Activated CD4-positive, alpha-beta T cell treated with anti-CD3 and anti-CD28 coated beads for 1 hour (primary cell): ENCODE results near the gene FN3KRP.

Experiments
- DNase-seq: peaks from one replicate; pipeline ENCODE4 v3.0.0-alpha.2; 2020

The FN3KRP gene

DNA sequence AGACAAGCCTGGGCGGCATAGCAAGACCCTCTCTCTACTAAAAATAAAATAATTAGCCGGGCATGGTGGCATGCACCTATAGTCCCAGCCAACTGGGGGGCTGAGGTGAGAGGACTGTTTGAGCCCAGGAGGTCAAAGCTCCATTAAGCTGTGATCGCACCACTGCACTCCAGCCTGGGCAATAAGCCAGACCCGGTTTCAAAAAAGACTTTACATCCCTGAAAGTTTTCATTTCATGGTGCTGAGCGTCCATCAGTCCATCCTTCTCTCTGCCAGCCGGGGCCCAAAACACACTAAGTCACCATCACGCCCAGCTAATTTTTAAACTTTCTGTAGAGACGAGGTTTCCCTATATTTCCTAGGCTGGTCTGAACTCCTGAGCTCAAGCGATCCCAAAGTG lies 28.6 kb upstream of the FN3KRP start:
- DNase-seq: no peak

DNA sequence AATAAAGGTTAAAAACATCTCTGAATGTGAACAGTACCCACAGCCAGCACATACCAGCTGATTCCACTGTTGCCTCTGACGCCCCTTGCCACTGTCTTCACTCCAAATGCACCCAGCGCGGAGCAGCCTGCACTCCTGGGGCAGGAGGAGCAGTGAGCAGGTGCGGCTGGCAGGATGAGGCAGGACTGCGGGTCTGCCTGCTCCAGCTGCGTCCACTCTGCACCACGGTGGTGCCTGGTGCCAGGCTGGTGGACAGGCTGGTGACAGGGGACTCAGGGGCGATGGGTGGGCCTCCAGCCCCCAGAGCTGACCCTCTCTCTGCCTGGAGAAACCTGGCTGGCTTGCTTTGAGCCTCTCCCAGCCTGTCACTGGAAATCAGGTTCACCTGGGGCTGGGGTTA lies 27.4 kb upstream of the FN3KRP start:
- DNase-seq: no peak

DNA sequence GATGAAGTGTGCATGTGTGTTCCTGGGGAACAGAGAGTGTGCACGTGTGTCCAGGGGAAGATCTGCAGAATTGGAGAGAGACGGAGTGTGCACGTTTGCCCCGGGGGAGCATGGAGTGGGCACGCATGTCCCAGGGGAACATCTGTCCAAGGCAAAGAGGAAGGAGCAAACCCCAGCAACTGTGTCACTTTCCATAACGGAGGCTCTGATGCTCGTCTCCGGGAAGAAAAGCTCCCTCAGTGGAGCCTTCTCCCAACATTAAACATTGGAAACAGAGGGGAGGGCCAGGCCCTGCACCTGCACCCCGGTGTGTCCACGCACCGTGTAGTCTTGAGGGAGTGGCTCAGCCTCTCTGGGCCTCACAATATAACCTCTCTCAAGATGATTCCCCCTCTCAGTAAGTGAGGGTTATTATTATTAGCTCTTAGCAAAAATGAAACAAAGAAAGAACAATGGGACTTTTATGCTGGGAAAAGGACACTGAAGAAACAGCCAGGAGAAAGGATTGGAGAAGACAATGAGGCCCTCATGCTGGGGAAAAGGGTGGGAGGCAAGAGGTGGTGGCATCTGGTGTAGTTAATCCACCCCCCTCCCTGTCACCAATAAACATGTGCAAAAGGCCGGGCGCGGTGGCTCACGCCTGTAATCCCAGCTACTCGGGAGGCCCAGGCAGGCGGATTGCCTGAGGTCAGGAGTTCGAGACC lies 25.6 kb upstream of the FN3KRP start:
- DNase-seq: no peak

DNA sequence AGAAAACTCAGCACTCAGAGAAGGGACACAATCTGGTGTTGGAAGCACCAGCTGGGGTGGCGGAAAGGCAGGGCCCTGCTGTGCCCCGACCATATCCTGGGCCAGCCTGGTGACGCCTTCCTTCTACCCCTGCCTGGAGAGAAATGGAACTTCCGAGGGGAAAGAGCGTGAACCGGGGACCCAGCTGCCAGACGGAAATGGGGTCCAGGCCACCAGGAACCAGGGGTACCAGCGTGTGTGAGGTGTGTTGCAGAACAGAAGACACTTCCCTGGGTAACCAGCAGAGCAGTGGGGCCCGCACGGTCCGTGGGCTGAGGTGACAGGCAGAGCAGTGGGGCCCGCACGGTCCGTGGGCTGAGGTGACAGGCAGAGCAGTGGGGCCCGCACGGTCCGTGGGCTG lies 24.8 kb upstream of the FN3KRP start:
- no peak for DNase-seq

DNA sequence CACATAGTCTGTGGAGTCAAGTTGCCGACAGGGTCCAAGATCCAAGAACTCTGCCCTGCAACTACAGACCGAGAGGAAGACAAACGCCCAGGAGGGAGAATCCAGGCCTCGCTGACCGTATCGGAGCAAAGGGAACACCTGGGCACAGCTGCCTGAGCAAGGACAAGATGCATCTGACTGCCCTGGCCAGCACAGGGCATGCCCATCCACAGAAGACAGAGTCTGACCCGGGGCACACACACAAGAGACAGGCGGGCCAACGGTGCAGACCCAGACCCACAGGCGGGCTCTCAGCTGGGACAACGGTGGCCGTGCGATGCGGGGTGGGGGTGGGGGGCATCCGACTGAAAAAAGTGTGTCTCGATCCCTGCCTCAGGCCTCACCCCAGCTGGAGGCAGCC lies 24.2 kb upstream of the FN3KRP start:
- DNase-seq: no peak

DNA sequence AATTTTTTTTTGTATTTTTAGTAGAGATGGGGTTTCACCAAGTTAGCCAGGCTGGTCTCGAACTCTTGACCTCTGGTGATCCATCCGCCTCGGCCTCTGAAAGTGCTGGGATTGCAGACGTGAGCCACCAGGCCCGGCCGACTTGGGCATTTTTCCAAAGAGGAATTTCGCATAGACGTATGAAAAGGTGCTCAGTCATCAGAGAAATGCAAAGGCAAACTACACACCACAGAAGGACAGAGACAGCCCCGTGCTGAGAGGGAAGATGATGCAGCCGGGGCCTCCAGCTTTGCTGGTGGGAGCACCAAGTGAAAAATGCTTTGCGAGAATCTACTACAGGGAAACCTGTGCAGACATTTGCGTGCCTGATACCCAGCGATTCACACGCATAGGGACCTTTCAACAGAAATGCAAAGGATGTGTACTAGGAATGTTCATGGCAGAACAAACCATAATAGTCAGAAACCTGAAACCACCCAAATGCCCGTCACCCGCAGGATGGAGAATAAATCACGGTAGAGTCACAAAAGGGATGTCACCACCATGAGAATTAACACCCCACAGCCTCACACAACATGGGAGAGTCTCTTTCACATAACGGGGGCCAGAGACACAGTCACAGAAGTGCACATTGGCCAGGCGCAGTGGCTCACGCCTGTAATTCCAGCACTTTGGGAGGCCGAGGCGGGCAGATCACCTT lies 23.2 kb upstream of the FN3KRP start:
- DNase-seq: no peak

DNA sequence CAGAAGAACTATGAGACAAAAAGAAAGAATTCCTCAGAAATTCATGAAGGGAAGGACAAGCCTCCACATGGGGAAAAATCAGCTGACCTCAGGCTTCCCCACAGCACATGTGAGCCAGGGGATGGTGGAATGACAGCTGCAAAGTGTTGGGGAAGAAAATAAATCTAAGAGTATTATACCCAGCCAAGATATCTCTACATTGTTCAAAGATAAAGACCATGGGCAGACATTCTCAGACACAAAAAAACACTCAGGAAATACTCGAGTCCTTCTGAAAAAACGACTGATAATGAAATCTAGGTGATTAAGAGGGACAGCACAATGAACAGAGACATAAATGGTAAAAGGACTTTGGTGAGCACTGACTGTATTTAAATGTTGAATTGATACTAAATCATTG lies 21.9 kb upstream of the FN3KRP start:
- no peak for DNase-seq

DNA sequence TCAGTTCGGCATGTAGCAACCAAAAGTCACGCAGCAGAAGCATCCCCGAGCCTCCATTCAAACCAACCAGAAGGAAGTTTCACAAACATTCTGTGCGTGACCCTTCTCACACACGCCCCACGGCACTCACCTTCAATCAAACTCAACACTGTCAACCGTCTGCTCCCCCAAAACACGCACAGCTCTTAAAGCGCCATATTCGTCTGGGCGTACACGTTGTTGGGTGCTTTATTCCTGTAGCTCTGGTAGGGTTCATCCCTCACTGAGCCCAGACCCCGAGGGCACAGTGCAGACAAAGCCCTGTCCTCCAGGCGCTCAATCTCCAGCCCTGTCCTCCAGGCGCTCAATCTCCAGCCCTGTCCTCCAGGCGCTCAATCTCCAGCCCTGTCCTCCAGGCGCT lies 20.2 kb upstream of the FN3KRP start:
- no peak for DNase-seq

DNA sequence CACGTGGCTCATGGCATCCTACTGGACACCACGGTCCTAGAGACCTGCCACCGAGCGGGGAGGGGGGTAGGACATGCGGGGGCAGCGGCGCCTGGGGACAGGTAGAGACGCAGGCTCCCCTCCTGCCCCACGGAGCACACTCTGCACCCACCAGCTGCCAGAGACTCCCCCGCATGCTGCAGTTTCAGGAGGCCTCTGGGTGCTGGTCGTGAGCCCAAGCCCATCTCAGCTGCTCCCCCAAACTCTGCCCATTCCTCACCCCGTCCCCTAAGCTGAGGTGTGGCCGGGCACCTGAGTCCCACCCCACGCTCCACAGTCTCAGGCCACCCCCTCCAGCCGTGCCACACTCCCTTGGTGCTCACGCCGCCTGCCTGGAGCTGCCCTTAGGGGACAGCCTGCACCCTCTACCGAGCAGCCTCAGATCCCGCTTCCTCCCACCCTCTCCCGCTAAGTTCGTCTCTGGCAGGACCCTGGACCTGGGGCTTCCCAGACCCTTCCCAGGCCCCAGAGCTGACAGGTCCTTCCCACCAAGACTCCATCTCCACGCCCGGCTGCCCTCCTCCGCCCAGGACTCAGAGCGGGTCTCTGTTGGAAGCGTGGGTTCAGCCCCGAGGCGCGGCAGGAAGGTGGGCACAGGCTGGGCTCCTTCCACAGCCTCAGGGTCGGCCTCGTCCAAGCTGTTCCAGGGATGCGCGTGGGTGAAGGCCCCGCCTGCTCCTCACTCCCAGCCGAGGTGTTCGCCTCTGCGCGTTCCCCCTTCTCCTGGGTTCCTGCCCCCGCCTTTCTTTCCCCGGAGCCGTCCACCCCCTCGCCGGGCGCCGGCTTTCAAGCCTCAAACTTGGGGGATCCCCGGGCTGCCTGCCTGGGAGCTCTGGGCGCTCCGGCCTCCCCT lies 19.3 kb upstream of the FN3KRP start:
- DNase-seq: no peak

DNA sequence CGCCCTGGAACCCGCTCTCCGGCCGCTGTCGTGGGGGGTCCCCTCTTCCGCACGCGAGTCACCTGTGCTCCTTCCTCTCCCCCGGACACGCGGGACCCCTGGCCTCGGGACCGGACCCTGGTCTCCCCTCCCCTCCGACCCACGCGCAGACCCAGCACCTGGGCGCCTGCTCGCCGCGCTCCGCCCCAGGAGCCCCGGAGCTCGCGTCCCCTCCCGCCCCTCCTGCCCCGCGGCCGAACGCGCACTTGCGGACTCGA lies 18.8 kb upstream of the FN3KRP start:
- no peak for DNase-seq

DNA sequence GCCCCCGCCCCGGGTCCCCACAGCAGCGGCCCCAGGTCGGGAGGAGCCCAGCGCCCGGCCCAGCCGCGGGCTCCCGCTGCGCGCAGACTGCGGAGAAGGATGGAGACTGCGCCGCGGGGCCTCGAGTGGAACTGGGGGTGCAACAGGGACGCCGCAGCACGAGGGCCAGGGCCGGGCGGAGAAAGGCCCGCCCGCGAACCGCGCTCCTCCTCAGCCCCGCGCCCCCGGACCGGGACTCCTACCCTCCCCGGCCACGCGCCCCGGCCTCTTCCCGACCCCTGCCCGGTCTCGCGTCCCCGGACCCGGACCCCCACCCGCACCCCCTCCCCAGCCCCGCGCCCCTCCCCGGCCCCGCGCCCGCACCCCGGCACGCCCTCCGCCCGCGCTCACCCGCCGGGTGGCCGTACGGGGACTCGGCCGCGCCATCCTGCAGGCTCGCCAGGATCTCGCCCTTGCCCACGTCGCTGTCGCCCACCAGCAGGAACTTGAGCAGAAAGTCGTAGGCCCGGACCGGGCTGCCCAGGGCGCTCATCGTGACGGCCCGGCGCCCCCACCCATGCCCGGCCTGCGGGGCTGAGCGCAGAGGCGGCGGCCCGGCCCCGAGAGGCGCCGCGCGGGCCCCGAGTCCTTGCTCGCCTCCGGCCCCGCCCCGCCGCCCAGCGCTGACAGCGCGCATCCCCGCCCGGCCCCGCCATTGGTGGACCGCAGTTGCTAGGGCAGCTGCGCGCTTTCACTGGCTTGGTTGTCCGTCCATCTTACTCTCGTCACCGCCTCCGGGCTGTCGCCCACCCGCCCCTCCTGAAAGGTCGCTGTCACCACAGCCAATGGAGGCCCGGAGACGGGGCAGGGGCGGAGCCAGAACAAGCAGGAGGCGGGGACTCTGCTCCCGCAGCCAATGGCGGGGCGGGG lies 18.2 kb upstream of the FN3KRP start, which contains the start of gene RAB40B:
Gene RAB40B, minus strand, starts transcription at position 634 of the 909 bp plus-strand sequence. Its CDS starts 102 bp downstream, at position 532.
- DNase-seq: peak; percentile 99

DNA sequence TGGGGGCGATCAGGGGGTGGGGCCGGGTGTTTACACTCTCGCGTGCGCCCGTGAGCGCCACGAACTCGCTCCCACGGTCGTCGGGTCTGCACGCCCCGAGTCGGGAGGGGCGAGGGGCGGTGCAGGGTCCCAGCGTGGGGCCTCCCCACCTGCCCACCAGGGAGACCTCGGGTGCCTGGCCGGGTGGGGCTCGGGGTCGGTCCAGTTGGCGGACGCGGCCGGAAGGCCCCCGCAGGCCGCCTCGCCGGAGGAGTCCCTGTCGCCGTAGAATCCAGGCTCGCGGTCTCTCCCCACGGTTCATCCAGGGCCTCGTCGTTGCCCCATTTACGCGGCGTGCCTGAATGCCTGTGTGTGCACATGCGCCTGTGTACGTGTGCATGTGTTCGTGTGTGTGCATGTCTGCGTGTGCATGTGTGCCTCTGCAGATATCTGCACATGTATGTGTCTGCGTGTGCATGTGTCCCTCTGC lies 17.5 kb upstream of the FN3KRP start:
- no peak for DNase-seq

DNA sequence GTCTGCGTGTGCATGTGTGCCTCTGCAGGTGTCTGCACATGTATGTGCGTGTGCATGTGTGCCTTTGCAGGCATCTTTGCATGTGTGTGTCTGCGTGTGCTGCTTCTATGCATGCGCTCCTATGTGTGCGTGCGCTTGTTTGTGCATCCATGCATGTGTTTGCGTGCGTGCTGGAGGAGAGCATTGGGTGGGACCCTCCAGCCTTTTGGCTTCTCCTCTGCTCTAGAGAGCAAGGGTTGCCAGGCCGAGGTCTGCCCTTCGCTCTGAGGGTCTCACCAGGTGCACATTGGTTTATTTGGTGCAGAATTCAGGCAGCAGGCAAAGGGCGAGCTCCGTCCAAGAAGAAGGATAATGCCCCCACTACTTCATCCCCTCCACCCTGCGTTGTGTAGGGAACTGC lies 17.0 kb upstream of the FN3KRP start:
- DNase-seq: no peak

DNA sequence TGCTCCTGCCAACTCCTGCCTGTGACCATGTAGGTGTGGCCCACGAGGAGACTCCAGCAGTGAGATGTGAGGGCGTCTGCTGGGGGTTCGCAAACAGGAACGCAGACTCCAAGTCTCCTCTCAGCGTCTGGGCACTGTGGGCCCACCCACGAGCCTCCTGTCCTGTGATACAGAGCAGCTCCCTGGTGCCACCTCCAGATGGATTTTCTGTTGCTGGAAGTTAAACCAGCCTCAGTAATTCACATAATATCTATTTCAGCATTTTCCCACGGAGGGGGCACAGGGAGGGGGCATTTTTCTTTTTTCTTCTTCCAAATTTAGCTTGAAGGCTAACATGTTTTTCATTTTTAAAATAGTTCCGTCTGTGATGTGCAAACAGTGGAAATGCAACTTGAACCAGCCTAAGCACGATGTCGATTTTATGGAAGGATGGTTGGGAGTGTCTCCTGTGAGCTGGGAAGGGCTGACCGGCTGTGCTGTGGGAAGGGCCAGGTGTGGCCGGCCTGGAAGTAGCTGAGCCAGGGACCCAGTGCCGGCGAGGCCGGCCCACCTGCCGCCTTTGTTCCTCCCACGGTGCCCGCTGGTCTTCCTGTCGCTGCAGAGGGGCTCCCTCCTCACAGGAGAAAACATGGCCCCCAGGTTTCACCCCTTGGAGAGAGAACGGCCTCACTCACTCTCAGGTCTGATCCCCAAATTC lies 14.1 kb upstream of the FN3KRP start:
- DNase-seq: no peak

DNA sequence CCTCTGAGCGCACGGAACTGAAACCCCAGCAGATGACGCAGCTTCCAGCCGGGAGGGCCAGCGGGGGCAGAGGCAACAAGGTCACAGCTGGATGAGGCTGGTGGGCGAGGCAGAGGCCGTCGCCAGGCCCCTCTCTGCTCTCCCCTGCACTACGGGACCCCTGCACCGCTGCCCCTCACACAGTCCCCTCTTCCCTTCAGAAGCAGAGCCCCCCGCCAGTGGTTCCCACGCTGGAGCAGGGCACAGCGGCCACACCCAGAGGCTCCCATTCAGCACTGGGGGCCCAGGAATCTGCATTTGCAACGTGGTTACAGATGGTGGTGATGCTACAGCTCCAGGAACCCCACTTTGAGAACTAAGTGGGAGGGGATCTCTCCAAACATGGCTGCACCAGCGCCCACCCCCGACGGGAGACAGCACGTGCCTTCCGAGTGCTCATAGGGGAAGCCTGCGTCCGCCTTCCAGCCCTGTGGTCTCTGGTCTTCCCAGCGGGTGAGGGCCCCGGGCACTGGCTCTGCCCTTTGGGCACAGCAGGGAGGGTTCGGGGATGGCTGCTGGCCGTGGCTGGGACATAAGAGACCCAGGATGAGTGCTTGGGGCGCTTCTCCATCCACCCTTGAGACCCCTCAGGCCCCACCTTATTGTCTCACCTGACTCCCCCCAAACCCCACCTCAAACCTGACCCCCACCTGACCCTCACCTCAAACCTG lies 13.3 kb upstream of the FN3KRP start:
- no peak for DNase-seq

DNA sequence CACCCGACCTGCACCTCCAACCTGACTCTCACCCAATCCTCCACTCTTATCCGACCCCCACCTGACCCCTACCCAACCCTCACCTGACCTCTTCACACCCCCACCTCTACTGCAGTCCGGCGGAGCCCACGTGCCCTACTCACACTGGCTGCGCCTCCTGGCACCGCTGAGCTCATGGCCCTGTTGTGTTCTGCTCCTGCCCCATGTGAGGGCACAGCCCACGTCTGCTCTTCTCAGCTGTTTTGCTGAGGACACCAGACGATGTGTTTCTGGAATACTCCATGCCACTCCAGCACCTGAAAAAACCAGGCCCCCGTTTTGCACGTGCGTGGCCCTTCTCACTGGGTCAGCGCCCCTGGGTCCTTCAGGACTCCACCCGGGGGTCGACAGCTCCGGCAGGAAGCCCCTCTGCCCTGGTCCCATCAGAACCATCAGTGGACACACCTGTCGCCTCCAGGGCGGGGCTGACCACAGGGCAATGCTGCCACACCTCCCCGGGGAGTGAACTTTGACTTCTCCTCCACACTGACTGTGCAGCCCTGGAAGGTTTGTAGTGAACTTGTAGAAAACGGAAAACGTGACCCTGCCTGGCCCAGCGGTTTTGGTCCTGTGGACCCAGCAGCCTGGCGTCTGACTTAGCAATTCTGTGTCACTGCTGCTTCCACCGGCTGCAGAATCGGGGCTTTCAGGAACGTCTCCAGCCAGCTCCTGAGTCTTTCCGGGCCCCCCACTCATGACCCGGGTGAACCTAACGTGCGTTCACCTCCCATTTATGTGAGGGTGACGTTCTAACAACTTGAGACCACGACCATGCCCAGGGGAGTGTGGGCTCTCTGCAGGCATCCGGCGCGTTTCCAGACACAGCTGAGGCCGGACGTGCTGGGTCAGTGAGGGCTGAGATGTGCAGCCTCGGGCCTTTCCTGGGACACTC lies 12.3 kb upstream of the FN3KRP start:
- DNase-seq: no peak

DNA sequence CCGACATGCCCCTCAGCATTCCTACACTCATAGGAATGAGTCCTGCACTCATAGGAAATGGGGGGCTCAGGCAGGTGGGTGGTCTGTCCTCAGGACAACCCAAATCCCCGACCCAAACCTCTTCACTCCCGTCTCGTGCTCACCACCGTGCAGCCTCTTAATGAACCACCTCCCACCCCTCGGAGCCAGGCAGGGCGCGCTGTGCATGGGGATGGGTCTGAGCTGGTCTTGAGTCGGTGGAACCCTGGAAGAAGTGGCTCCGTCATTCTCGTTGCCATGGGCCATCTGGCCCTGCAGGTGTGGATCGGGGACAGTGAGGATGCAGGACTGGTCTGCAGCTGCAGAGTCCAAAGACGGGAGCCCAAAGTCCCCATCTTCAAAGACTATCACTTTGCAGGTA lies 11.6 kb upstream of the FN3KRP start:
- DNase-seq: no peak

DNA sequence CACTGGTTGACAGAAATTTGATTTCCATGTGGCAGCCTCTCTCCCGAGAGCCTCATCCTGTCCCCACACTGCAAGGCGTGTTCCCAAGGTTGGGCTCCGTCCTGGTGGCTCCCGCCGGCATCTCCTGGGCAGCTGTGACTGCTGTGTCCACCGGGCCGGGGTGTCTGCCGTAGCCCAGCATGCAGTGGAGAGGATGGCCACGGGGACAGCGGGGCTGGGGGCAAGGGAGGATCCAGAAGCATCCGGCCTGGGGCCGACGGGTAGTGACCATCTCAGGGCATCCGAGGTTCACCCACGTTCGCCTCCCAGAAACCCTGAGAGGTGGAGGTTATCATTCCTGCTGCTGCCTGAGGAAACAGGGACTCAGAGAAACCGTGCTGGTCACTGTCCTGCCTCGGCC lies 10.8 kb upstream of the FN3KRP start:
- no peak for DNase-seq

DNA sequence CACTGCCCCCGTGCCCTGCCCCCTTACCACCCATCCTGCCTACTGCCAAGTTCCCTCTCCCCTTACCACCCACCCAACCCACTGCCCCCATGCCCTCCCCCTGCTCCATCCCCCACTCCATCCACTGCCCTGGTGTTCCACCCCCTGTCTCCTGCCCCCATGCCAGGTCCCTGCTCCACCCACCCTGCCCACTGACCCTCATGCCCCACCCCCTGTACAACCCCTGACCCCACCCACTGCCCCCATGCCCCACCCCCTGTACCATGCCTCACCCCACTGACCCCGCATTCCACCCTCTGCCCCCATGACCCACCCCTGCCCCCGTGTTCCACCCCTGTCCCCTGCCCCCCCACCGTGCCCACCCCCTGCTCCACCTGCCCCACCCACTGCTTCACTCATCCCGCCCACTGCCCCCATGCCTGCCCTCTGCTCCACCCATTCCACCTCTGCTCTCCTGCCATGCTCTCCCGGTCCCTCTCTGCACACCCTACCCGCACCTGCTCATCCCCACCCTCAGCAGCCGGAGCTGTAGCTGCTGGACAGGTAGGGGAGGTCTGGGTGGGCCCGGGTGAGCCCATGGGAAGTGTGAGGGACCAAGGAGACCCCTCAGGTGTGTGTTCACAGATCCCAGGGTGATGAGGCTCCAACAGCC lies 7.4 kb upstream of the FN3KRP start:
- DNase-seq: no peak
